Measurements from ENCODE around the gene SLC37A2. TPM values are rescaled to one million over a fixed set of nuclear protein-coding genes. Genes with fewer than 3 reads are reported as not detected.

Gene SLC37A2
- total RNA-seq (10 to 100 TPM in 1 of 4 donors, 1 to 10 TPM in 3; 3.4 to 10.3 (median 6.6) TPM), polyA plus RNA-seq (10 to 100 TPM in 1 of 3 donors, 1 to 10 TPM in 2; 1.2 to 14.1 (median 3.5) TPM)

DNA sequence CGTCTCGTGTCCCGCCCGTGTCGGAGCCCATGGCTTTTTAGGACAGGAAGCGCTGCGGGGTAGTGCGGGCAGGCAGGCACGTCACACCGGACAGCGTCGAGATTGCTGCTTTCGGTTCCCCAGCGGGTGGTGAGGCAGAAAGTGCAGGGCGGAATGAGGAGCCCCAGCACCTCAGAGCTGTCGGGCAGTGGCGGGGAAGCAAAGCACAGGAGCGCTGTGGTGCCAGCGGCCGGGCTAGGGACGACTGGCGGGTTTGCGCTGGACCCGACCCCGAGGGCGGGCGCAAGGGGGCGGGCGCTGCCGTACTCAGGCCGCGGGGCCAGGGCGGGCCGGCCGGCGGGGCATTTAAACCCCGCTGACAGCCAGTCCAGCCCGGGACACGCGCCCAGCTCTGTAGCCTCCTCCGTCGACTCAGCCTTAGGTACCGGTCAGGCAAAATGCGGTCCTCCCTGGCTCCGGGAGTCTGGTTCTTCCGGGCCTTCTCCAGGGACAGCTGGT is at the start of gene SLC37A2:
SLC37A2 (plus strand) TSS at position 375 of the 498 bp plus-strand sequence; CDS start at position 438, 63 bp downstream.
- Histone ChIP-seq H3K4me3 (peak within 1 kb of the TSS; percentile 51 to 66 (median 64)), H3K4me1 (peaks cover 0 to 12% (median 8%) of the 10 kb centered on the region in 4 donors), H3K36me3 (no peaks in the 10 kb centered on the region), H3K27me3 (peaks cover 0 to under 1% (median 0%) of the 10 kb centered on the region in 3 donors), H3K27ac (peak within 1 kb of the TSS; percentile 51 to 73 (median 68)), H3K9me3 (no peaks in the 10 kb centered on the region)
- TF ChIP-seq, protein P1, sequence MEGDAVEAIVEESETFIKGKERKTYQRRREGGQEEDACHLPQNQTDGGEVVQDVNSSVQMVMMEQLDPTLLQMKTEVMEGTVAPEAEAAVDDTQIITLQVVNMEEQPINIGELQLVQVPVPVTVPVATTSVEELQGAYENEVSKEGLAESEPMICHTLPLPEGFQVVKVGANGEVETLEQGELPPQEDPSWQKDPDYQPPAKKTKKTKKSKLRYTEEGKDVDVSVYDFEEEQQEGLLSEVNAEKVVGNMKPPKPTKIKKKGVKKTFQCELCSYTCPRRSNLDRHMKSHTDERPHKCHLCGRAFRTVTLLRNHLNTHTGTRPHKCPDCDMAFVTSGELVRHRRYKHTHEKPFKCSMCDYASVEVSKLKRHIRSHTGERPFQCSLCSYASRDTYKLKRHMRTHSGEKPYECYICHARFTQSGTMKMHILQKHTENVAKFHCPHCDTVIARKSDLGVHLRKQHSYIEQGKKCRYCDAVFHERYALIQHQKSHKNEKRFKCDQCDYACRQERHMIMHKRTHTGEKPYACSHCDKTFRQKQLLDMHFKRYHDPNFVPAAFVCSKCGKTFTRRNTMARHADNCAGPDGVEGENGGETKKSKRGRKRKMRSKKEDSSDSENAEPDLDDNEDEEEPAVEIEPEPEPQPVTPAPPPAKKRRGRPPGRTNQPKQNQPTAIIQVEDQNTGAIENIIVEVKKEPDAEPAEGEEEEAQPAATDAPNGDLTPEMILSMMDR (IDR thresholded peaks at IDR 0.05): no peak
- peak in 3 of 4 donors; percentile 42 to 73 (median 56) for TF ChIP-seq POLR2AphosphoS5 (IDR thresholded peaks at IDR 0.05)
- DNase-seq: peak; percentile 83
- WGBS, 2 donors: 0 to 1% methylated on average over 46 of the region's 46 CpGs
- intact Hi-C loops (cut with DNase I): no loop called here

GRCh38 chr11:125016413-125016812 is 46.7 kb upstream of the SLC37A2 start:
- TF ChIP-seq EP300 (IDR thresholded peaks at IDR 0.05) (no peak), POLR2A (IDR thresholded peaks at IDR 0.05) (no peak), POLR2AphosphoS5 (IDR thresholded peaks at IDR 0.05) (no peak)
- TF ChIP-seq, protein P1 (IDR thresholded peaks at IDR 0.05): no peak
- Histone ChIP-seq H3K4me1 (no peaks in the 10 kb centered on the region), H3K4me3 (no peak overlapping the region), H3K36me3 (no peaks in the 10 kb centered on the region), H3K27ac (no peak overlapping the region), H3K27me3 (no peaks in the 10 kb centered on the region), H3K9me3 (no peaks in the 10 kb centered on the region)
- no peak for DNase-seq
- intact Hi-C loops (cut with DNase I): no loop called here

DNA sequence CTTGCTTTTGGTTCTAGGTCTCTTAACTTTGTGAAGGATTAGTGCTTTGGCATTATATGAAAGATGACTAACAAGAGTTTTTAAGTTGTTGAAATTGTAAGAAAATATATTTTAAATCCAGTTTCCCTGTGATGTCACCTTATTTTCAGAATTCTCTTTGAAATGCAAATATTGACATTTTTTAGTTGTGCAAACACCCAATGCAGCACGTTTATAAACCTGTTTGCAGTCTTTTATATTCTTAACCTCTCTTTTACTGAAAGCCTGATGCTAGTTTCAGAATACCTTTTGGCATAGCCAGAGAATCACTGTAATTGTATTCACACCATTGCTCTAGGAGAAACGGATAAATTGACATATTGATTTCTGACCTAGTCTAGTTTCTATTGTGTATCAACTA is 42.8 kb upstream of the SLC37A2 start:
- no peaks in the 10 kb centered on the region for H3K4me1 ChIP-seq
- 19 to 67% methylated on average over 2 of the region's 2 CpGs for WGBS, 2 donors
- no peaks in the 10 kb centered on the region for H3K27me3 ChIP-seq
- H3K4me3 ChIP-seq: no peak overlapping the region
- no peaks in the 10 kb centered on the region for H3K36me3 ChIP-seq
- intact Hi-C loops (cut with DNase I): no loop called here
- TF ChIP-seq, protein P1 (IDR thresholded peaks at IDR 0.05): no peak
- TF ChIP-seq POLR2A (IDR thresholded peaks at IDR 0.05): no peak
- TF ChIP-seq POLR2AphosphoS5 (IDR thresholded peaks at IDR 0.05): no peak
- TF ChIP-seq EP300 (IDR thresholded peaks at IDR 0.05): no peak
- no peaks in the 10 kb centered on the region for H3K9me3 ChIP-seq
- H3K27ac ChIP-seq: no peak overlapping the region
- DNase-seq: no peak

DNA sequence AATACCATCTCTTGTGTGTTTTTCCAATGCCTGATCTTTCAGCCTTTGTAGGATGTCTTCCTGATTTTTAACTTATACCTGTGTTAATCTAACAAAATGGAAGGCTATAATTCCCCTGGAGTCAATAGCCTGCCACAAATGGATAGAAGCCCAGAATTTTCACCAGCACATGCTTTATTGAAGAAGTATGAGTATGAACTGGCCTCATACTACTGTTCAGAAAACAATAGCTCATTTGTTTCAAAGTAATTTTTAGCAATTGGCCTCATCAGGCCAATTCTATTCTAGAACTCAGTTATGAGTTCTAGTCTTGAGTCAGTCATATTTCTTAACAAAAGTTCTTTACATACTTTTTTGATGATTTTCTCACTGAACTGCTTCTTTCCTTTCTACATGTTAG is 40.6 kb upstream of the SLC37A2 start:
- Histone ChIP-seq H3K36me3 (no peaks in the 10 kb centered on the region), H3K27ac (no peak overlapping the region)

More for the DNA sequence above, 40.6 kb upstream of the SLC37A2 start:
- Histone ChIP-seq H3K9me3 (no peaks in the 10 kb centered on the region), H3K27me3 (no peaks in the 10 kb centered on the region), H3K4me1 (no peaks in the 10 kb centered on the region), H3K4me3 (no peak overlapping the region)
- intact Hi-C loops (cut with DNase I): no loop called here
- DNase-seq: no peak
- no peak for TF ChIP-seq POLR2AphosphoS5 (IDR thresholded peaks at IDR 0.05)
- TF ChIP-seq, protein P1 (IDR thresholded peaks at IDR 0.05): no peak
- TF ChIP-seq EP300 (IDR thresholded peaks at IDR 0.05): no peak
- TF ChIP-seq POLR2A (IDR thresholded peaks at IDR 0.05): no peak
